ENCODE results near the gene SNAP23. TPM values are rescaled to one million over a fixed set of nuclear protein-coding genes. Genes with fewer than 3 reads are reported as not detected.

Gene SNAP23
- total and polyA plus RNA-seq, 2 donors (not counting 1 experiment from before 2014, with no cell fraction given), result 52.7 to 133 TPM

DNA sequence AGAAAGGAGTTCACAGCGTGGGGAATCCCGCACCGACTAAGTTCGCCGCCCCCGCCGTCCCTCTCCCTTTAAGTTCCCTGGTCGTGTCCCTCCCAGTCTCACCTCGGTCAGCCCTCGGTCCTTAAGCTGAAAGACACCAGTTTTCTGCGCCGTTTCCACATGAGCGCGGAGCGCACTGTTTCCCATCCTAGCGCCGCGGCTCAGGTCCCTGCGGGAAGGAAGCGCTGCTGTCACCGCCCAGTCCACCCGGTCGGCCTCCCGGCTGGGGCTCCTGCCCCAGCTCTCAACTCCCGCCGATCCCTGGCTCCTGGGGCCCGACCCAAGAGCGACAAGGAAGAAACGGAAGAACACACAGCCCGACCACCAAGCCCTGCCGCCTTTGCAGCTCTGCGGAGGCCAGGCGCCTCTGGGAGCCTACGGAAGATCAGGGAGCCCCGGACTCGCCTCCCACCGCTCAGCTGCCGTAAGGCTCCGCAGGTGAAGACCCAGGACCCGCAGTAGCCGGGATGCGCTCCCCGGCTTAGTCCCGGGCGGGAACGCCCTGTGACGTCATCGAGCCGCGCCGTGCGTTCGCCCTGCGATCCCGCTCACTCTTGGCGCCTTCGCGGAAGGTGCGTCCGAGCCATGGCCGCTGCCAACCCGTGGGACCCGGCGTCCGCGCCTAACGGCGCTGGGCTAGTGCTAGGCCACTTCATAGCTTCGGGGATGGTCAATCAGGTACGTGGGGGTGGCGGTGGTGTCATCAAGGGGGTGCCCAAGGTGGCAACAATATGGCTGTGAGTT lies 53.0 kb downstream of the SNAP23 start, which contains the start of the genes HAUS2 and LRRC57:
Gene HAUS2, plus strand, starts transcription at position 590 of the 783 bp plus-strand sequence. Its CDS starts 35 bp downstream, at position 625.
Gene LRRC57, minus strand, starts transcription at position 545 of the 783 bp plus-strand sequence. Its CDS starts 359 bp downstream, at position 186.
- Mint-ChIP-seq H3K4me1 (peaks cover 40% of the 10 kb centered on the region), H3K4me3 (peak within 1 kb of the TSS; percentile 96), H3K9me3 (ENCODE audit: insufficient read depth) (no peaks in the 10 kb centered on the region), H3K27ac (peak within 1 kb of the TSS; percentile 93), H3K27me3 (no peaks in the 10 kb centered on the region)
- H3K4me2 ChIP-seq (replicated peaks; ENCODE audit: low read depth, low read length, poor library complexity, severe bottlenecking), result peak within 1 kb of the TSS; percentile 97
- no peaks in the 10 kb centered on the region for H3K27me3 ChIP-seq (replicated peaks in 1 of 4; ENCODE audit: control extremely low read depth in 1 of 4, control insufficient read depth in 3 of 4, insufficient read depth in 4 of 4, low read length in 3 of 4)
- peak within 1 kb of the TSS; percentile 100 for H2AFZ ChIP-seq (ENCODE audit: insufficient read depth, low read depth, low read length, poor library complexity, severe bottlenecking)
- peak within 1 kb of the TSS; percentile 86 to 92 for H3K27ac ChIP-seq (ENCODE audit: low read length in 2 of 2)
- POLR2A ChIA-PET, result interaction anchor here (0.7 to 2.1 kb wide), 4 partner anchors 13 to 45 kb away, joined by 3 to 9 read pairs (median 4); partner anchors contain the start of gene STARD9
- TF ChIP-seq CTCF (IDR thresholded peaks at IDR 0.05) (no peak), EZH2 (IDR thresholded peaks at IDR 0.05; ENCODE audit: borderline replicate concordance, insufficient read depth, low read depth, low read length, poor library complexity, severe bottlenecking) (no peak)
- DNase-seq, result peak; percentile 91
- no peaks in the 10 kb centered on the region for H4K20me1 ChIP-seq (ENCODE audit: control insufficient read depth, insufficient read depth, low read length, poor library complexity, severe bottlenecking)
- H3K36me3 ChIP-seq (replicated peaks in 1 of 2; ENCODE audit: control extremely low read depth in 1 of 2, control insufficient read depth in 1 of 2, extremely low read depth in 1 of 2, insufficient read depth in 2 of 2, low read length in 1 of 2), result peaks cover 6 to 15% of the 10 kb centered on the region in 2 experiments
- ATAC-seq (ENCODE audit: low read depth), result peak; percentile 86
- peak within 1 kb of the TSS; percentile 99 to 100 (median 99) for H3K4me3 ChIP-seq (ENCODE audit: control extremely low read depth in 1 of 5, extremely low read depth in 1 of 5, insufficient read depth in 1 of 5, low read depth in 2 of 5, low read length in 4 of 5)
- CTCF ChIA-PET, result interaction anchor here (0.8 to 2.1 kb wide), 4 partner anchors 17 to 103 kb away, joined by 3 to 6 read pairs (median 4); no protein-coding TSS in a partner anchor
- peaks cover 62% of the 10 kb centered on the region for H3K79me2 ChIP-seq (ENCODE audit: control insufficient read depth, insufficient read depth, low read length)
- peaks cover 20 to 26% of the 10 kb centered on the region in 2 donors for H3K4me1 ChIP-seq (ENCODE audit: control insufficient read depth in 2 of 2, insufficient read depth in 2 of 2, low read length in 2 of 2)
- H3K9ac ChIP-seq (ENCODE audit: low read length), result peak within 1 kb of the TSS; percentile 99
- under 1% methylated on average over 71 of the region's 71 CpGs for WGBS (ENCODE audit: insufficient coverage)
- peaks cover 0 to 3% (median 0%) of the 10 kb centered on the region in 3 donors for H3K9me3 ChIP-seq (ENCODE audit: control extremely low read depth in 1 of 3, control insufficient read depth in 2 of 3, insufficient read depth in 1 of 3, low read length in 2 of 3)
- intact Hi-C loops (cut with micrococcal nuclease), result loop anchor here (1.0 to 2.0 kb wide), 3 partner anchors 27 to 102 kb away; partner anchors contain the start of genes SNAP23 and STARD9

Measured in B cell (primary cell).